CD4-positive, CD25-positive, alpha-beta regulatory T cell (primary cell): ENCODE data around the gene FAM83C. TPM values are rescaled to one million over a fixed set of nuclear protein-coding genes. Genes with fewer than 3 reads are reported as not detected.
A peak's percentile ranks its signal among the peaks of the same experiment; 100 is the strongest.
"Not testable (repeated sequence)": the region's sequence is repeated elsewhere in the genome, so short reads cannot be mapped to it uniquely, and the experiment has no call there.

Experiments
- ATAC-seq, 2 donors: fragments of 150-1000 bp; cut with Tn5 transposase; one replicate each; pipeline ENCODE4 v1.10.0; 2021; ENCODE audit warnings: low read depth in 2 of 2, moderate number of reproducible peaks in 2 of 2, moderate library complexity in 1 of 2
- DNase-seq, 3 donors: peaks; one replicate each; pipeline versions ENCODE4 v3.0.0 to v3.0.0-alpha.2; 2012 to 2022; ENCODE audit warnings: mixed read lengths in 1 of 3
- H3K27ac ChIP-seq: one replicate; pipeline ENCODE4 v1.7.0; 2013; ENCODE audit warnings: mild to moderate bottlenecking, low read length; ENCODE audit not compliant: insufficient read depth, poor library complexity, severe bottlenecking
- H3K27me3 ChIP-seq: one replicate; pipeline ENCODE4 v1.7.0; 2013; ENCODE audit warnings: low read length; ENCODE audit not compliant: control insufficient read depth, insufficient read depth
- H3K36me3 ChIP-seq: one replicate; pipeline ENCODE4 v1.7.0; 2013; ENCODE audit warnings: mild to moderate bottlenecking, low read length, moderate library complexity; ENCODE audit not compliant: control insufficient read depth, insufficient read depth
- H3K4me1 ChIP-seq: 2 replicates; pipeline ENCODE4 v1.7.0; 2013; ENCODE audit warnings: mild to moderate bottlenecking, low read length; ENCODE audit not compliant: insufficient read depth, control insufficient read depth, poor library complexity, severe bottlenecking
- H3K4me3 ChIP-seq: one replicate; pipeline ENCODE4 v1.7.0; 2013; ENCODE audit warnings: low read depth, mild to moderate bottlenecking, low read length, moderate library complexity
- H3K9me3 ChIP-seq, 2 experiments: 1 replicate in 1 of 2; 2 replicates in 1 of 2; pipeline ENCODE4 v1.7.0; 2013; ENCODE audit warnings: low read length in 2 of 2, mild to moderate bottlenecking in 1 of 2, moderate library complexity in 1 of 2; ENCODE audit not compliant: control insufficient read depth in 2 of 2
- H3K27ac Mint-ChIP-seq, 3 donors: one replicate each; pipeline ENCODE4 v1.8.0; 2020 to 2022; ENCODE audit warnings: mild to moderate bottlenecking in 3 of 3, mixed read lengths in 3 of 3, moderate library complexity in 2 of 3
- H3K27me3 Mint-ChIP-seq: one replicate; pipeline ENCODE4 v1.8.0; 2022; ENCODE audit warnings: mild to moderate bottlenecking, mixed read lengths
- H3K36me3 Mint-ChIP-seq: one replicate; pipeline ENCODE4 v1.8.0; 2020; ENCODE audit warnings: mixed read lengths
- H3K4me1 Mint-ChIP-seq, 4 donors: one replicate each; pipeline ENCODE4 v1.8.0; 2020 to 2022; ENCODE audit warnings: mixed read lengths in 4 of 4, mild to moderate bottlenecking in 1 of 4
- H3K4me3 Mint-ChIP-seq, 4 donors: one replicate each; pipeline ENCODE4 v1.8.0; 2020 to 2022; ENCODE audit warnings: mild to moderate bottlenecking in 4 of 4, mixed read lengths in 4 of 4, moderate library complexity in 3 of 4
- H3K9me3 Mint-ChIP-seq, 7 donors: one replicate each; pipeline ENCODE4 v1.8.0; 2020 to 2022; ENCODE audit warnings: mixed read lengths in 7 of 7, mild to moderate bottlenecking in 3 of 7, moderate library complexity in 2 of 7
- polyA plus RNA-seq, 4 donors: library from polyadenylated mRNA; unstranded; fragments of 300-500 nt; fragmentation: Illumina TruSeq; gene quantifications; one replicate each; pipeline ENCODE4 v1.2.3, GENCODE V29; 2021
- total RNA-seq: library from RNA; stranded (reverse); gene quantifications from one replicate; pipeline ENCODE4 v1.2.3, GENCODE V29; 2022

FAM83C gene
- total and polyA plus RNA-seq, 5 donors from 2014 or later, result not detected

- H3K4me3 Mint-ChIP-seq, H3K36me3 ChIP-seq, ATAC-seq, DNase-seq, H3K9me3 ChIP-seq, H3K27ac ChIP-seq, H3K9me3 Mint-ChIP-seq, H3K36me3 Mint-ChIP-seq, H3K27me3 Mint-ChIP-seq, H3K4me3 ChIP-seq, H3K27me3 ChIP-seq, H3K4me1 ChIP-seq: not testable (repeated sequence)
- peaks cover 5 to 20% (median 18%) of the 10 kb centered on the region in 4 donors for H3K4me1 Mint-ChIP-seq
- H3K27ac Mint-ChIP-seq, result peak overlapping the region in 2 of 3 donors; percentile 57 to 63
Measured at GRCh38 chr20:35315632-35316020, 23.4 kb upstream of the FAM83C start.

- Mint-ChIP-seq H3K27me3 (no peaks in the 10 kb centered on the region), H3K4me1 (peaks cover 5 to 20% (median 18%) of the 10 kb centered on the region in 4 donors), H3K27ac (peak overlapping the region in 2 of 3 donors; percentile 14 to 43), H3K36me3 (peaks cover 7% of the 10 kb centered on the region), H3K4me3 (no peak overlapping the region), H3K9me3 (no peaks in the 10 kb centered on the region)
- Histone ChIP-seq H3K4me1 (no peaks in the 10 kb centered on the region), H3K9me3 (no peaks in the 10 kb centered on the region), H3K4me3 (no peak overlapping the region), H3K27ac (no peak overlapping the region), H3K36me3 (peaks cover 2% of the 10 kb centered on the region), H3K27me3 (no peaks in the 10 kb centered on the region)
- ATAC-seq (no peak), DNase-seq (no peak)
Measured at GRCh38 chr20:35314816-35315631, 22.8 kb upstream of the FAM83C start.

- peaks cover 2% of the 10 kb centered on the region for H3K36me3 ChIP-seq
- no peaks in the 10 kb centered on the region for H3K9me3 ChIP-seq
- DNase-seq (no peak), ATAC-seq (no peak)
- H3K4me3 ChIP-seq, result no peak overlapping the region
- H3K27ac Mint-ChIP-seq, result peak overlapping the region in 2 of 3 donors; percentile 28 to 50
- H3K27me3 Mint-ChIP-seq, result no peaks in the 10 kb centered on the region
- H3K4me1 ChIP-seq, result no peaks in the 10 kb centered on the region
- no peak overlapping the region for H3K27ac ChIP-seq
- H3K36me3 Mint-ChIP-seq, result peaks cover 9% of the 10 kb centered on the region
- no peaks in the 10 kb centered on the region for H3K27me3 ChIP-seq
- H3K9me3 Mint-ChIP-seq, result no peaks in the 10 kb centered on the region
- H3K4me1 Mint-ChIP-seq, result peaks cover 5 to 20% (median 13%) of the 10 kb centered on the region in 4 donors
- no peak overlapping the region for H3K4me3 Mint-ChIP-seq
Measured at GRCh38 chr20:35312318-35312717, 20.1 kb upstream of the FAM83C start.

DNA sequence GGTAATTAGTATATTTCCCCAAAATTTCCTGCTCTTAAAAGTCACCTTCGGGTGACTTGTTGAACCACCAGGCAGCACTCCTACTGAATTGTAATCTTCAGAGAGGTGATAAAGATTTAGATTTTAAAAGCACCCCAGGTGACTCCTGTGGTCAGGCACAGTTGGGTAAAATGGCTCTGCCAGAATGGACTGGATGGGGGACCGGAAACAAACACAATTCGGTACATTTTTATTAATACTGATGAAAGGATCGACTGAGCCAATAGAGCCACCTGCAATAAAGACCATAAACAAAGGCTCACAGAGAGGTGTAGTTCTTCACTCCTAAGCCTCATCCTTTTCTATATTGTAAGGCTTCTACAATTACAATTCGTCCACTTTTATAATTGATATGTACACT lies 19.6 kb upstream of the FAM83C start:
- H3K4me1 ChIP-seq, result no peaks in the 10 kb centered on the region
- no peak overlapping the region for H3K27ac Mint-ChIP-seq
- DNase-seq (no peak), ATAC-seq (no peak)
- H3K9me3 Mint-ChIP-seq, result no peaks in the 10 kb centered on the region
- no peaks in the 10 kb centered on the region for H3K27me3 Mint-ChIP-seq
- no peaks in the 10 kb centered on the region for H3K9me3 ChIP-seq
- peaks cover 9% of the 10 kb centered on the region for H3K36me3 Mint-ChIP-seq
- H3K4me3 Mint-ChIP-seq, result no peak overlapping the region
- H3K4me1 Mint-ChIP-seq, result peaks cover 5 to 20% (median 14%) of the 10 kb centered on the region in 4 donors
- no peak overlapping the region for H3K4me3 ChIP-seq
- H3K36me3 ChIP-seq, result peaks cover 2% of the 10 kb centered on the region
- H3K27me3 ChIP-seq, result no peaks in the 10 kb centered on the region
- no peak overlapping the region for H3K27ac ChIP-seq

- Mint-ChIP-seq H3K4me3 (no peak overlapping the region), H3K9me3 (no peaks in the 10 kb centered on the region), H3K27ac (no peak overlapping the region), H3K27me3 (no peaks in the 10 kb centered on the region), H3K4me1 (peaks cover 5 to 20% (median 14%) of the 10 kb centered on the region in 4 donors), H3K36me3 (peaks cover 9% of the 10 kb centered on the region)
- Histone ChIP-seq H3K4me3 (no peak overlapping the region), H3K4me1 (no peaks in the 10 kb centered on the region), H3K36me3 (peaks cover 2% of the 10 kb centered on the region), H3K9me3 (no peaks in the 10 kb centered on the region), H3K27me3 (no peaks in the 10 kb centered on the region), H3K27ac (no peak overlapping the region)
- ATAC-seq (no peak), DNase-seq (peak in 1 of 3 donors; percentile 77)
Measured at GRCh38 chr20:35311409-35311808, 19.2 kb upstream of the FAM83C start.

DNA sequence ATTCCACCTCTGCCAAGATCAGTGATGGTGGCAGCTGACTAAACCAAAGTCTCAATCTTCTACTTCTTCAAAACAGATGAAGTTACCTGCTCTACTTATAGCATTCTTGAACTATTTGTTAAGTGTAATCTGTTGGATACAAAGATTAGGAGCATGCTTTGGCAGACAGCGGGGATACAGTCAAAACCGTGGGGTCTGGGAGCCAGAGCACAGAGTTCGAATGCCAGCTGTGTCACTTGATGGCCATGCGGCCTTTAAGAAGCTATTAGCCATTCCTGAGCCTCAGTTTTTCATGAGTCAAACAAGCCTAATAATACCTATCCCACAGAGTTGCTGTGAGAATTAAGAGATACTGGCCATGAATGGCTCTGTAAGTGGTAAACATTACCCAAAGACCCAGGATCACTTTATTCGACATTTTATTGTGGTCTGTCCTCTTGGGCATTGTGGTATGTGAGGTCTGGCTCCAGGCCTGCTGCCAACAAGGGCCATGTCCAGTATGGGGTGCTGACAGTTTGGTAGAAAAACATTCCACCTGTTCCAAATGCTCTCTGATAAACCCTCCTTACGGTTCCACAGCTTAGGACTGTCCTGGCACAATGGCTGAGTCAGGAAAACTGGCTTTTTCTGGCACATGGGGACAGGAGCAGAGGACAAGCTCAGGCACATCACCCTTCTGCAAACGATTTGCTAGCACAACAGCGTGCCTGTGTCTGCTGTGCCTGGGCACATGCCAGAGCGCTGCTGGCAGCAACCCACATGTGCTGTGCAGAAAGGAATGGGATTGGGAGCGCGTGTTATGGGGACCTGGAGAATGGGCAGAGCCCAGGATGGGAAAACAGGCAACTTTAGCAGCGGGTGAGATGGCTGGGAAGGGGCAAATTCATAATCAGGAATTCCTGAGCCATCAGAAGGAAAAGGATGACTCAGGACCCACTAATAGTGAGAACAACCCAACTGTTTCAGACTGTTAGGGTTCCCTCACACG lies 15.7 kb upstream of the FAM83C start:
- Histone ChIP-seq H3K9me3 (no peaks in the 10 kb centered on the region), H3K4me1 (peaks cover 7% of the 10 kb centered on the region), H3K4me3 (no peak overlapping the region), H3K27ac (no peak overlapping the region), H3K36me3 (peaks cover 4% of the 10 kb centered on the region), H3K27me3 (no peaks in the 10 kb centered on the region)
- Mint-ChIP-seq H3K4me3 (no peak overlapping the region), H3K9me3 (no peaks in the 10 kb centered on the region), H3K36me3 (peaks cover 8% of the 10 kb centered on the region), H3K27ac (peak overlapping the region in 1 of 3 donors; percentile 36), H3K4me1 (peaks cover 8 to 29% (median 15%) of the 10 kb centered on the region in 4 donors), H3K27me3 (no peaks in the 10 kb centered on the region)
- ATAC-seq (no peak), DNase-seq (no peak)

- Histone ChIP-seq H3K27ac (no peak overlapping the region), H3K36me3 (peaks cover 4% of the 10 kb centered on the region), H3K9me3 (no peaks in the 10 kb centered on the region), H3K4me1 (peaks cover 7% of the 10 kb centered on the region), H3K4me3 (no peak overlapping the region), H3K27me3 (no peaks in the 10 kb centered on the region)
- ATAC-seq, result no peak
- peaks cover 8% of the 10 kb centered on the region for H3K36me3 Mint-ChIP-seq
- H3K4me3 Mint-ChIP-seq, result no peak overlapping the region
- H3K9me3 Mint-ChIP-seq, result no peaks in the 10 kb centered on the region
- H3K27me3 Mint-ChIP-seq, result no peaks in the 10 kb centered on the region
- H3K4me1 Mint-ChIP-seq, result peaks cover 4 to 20% (median 8%) of the 10 kb centered on the region in 4 donors
- peak in 1 of 3 donors; percentile 35 for DNase-seq
- peak overlapping the region; percentile 5 to 45 (median 36) for H3K27ac Mint-ChIP-seq
Measured at GRCh38 chr20:35306931-35307517, 14.8 kb upstream of the FAM83C start.
